ENCODE data around the gene ASB15.
"Not testable (repeated sequence)": the region's sequence is repeated elsewhere in the genome, so short reads cannot be mapped to it uniquely, and the experiment has no call there.

ASB15 gene

DNA sequence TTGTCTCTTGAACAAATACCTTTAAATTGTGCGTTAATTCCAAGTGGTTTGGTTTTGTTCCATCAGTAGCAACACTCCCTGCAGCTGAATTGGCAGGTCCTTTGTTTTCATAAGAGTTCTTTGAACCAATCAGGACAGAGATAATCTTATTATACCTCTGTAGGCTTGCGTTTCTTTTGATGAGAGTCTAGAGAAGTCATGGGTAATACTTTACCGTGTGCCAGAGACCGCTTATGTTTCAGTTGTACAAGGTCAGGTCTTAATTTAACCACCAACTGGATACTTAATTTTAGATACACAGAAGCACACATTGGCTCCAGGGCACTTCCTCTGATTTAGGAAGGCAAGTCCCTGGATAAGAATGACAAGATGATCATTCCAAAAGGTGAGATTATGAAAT is at the start of gene ASB15:
ASB15 (plus strand) TSS at position 292 of the 400 bp plus-strand sequence. CDS start 12,682 bp downstream, outside the sequence.
- Histone ChIP-seq H3K4me3 (ENCODE audit: low read length) (no peak within 1 kb of the TSS), H3K9ac (ENCODE audit: low read depth, low read length) (no peak within 1 kb of the TSS), H3K27me3 (ENCODE audit: insufficient read depth, low read length) (no peaks in the 10 kb centered on the region), H3K27ac (ENCODE audit: low read length) (no peak within 1 kb of the TSS), H3K4me1 (ENCODE audit: insufficient read depth, low read length) (no peaks in the 10 kb centered on the region), H3K36me3 (ENCODE audit: insufficient read depth, low read depth, low read length) (no peaks in the 10 kb centered on the region), H3K9me3 (ENCODE audit: insufficient read depth, low read depth, low read length) (no peaks in the 10 kb centered on the region)

- not testable (repeated sequence) for H3K9ac ChIP-seq (ENCODE audit: low read depth, low read length); H3K9me3 ChIP-seq (ENCODE audit: insufficient read depth, low read depth, low read length); H3K4me3 ChIP-seq (ENCODE audit: low read length); H3K27me3 ChIP-seq (ENCODE audit: insufficient read depth, low read length); H3K27ac ChIP-seq (ENCODE audit: low read length); H3K4me1 ChIP-seq (ENCODE audit: insufficient read depth, low read length)
- peaks cover 56% of the 10 kb centered on the region for H3K36me3 ChIP-seq (ENCODE audit: insufficient read depth, low read depth, low read length)
Observed at GRCh38 chr7:123552134-123552533, 49.5 kb upstream of the ASB15 start.

DNA sequence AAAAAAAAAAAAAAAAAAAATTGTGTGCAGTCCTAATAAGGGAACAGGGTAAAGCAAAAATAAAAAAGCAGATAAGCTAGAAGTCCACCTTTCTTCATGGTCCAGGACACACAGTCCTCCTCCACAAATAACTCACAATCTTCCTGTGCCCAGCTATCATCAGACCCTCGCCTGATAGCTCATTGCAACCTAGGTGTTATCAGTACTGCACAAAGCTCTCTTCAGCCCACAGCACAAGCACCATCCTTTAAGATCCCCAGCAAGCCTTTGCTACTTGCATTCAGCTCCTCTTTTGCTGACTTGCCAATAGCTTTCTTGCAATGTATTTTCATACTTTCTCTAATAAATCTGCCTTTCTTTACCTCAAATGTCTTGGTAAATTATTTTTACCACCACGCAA is 49.0 kb upstream of the ASB15 start:
- no peak overlapping the region for H3K9ac ChIP-seq (ENCODE audit: low read depth, low read length)
- peaks cover 2% of the 10 kb centered on the region; the same call in 1 of the 2 replicates for H3K4me1 ChIP-seq (ENCODE audit: insufficient read depth, low read length)
- peaks cover 51% of the 10 kb centered on the region for H3K36me3 ChIP-seq (ENCODE audit: insufficient read depth, low read depth, low read length)
- H3K4me3 ChIP-seq (ENCODE audit: low read length), result no peak overlapping the region
- H3K27ac ChIP-seq (ENCODE audit: low read length), result no peak overlapping the region
- no peaks in the 10 kb centered on the region for H3K9me3 ChIP-seq (ENCODE audit: insufficient read depth, low read depth, low read length)
- no peaks in the 10 kb centered on the region for H3K27me3 ChIP-seq (ENCODE audit: insufficient read depth, low read length)

GRCh38 chr7:123553159-123553558 is 48.5 kb upstream of the ASB15 start:
- Histone ChIP-seq H3K36me3 (ENCODE audit: insufficient read depth, low read depth, low read length) (peaks cover 46% of the 10 kb centered on the region), H3K4me1 (ENCODE audit: insufficient read depth, low read length) (peaks cover 3% of the 10 kb centered on the region; the same call in 1 of the 2 replicates), H3K27ac (ENCODE audit: low read length) (no peak overlapping the region), H3K27me3 (ENCODE audit: insufficient read depth, low read length) (no peaks in the 10 kb centered on the region), H3K4me3 (ENCODE audit: low read length) (no peak overlapping the region), H3K9ac (ENCODE audit: low read depth, low read length) (no peak overlapping the region), H3K9me3 (ENCODE audit: insufficient read depth, low read depth, low read length) (no peaks in the 10 kb centered on the region)

DNA sequence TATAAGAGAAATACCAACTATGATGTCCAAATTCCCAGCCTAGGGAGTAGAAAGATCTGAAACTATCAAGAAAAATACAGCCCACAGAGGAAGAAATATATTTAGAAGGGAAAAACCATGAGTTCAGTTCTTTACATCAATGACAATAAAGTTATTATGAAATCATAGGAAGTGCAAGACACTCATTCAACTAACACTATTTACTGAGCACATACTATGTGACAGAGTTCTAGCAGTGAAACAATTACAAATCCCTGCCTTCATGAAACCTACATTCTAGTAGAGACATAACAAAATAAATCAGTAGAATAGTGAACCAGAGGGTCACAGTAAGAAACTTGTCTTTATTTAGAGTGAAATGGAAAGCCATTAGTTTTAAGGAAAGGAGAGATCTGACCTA is 46.1 kb upstream of the ASB15 start:
- Histone ChIP-seq H3K36me3 (ENCODE audit: insufficient read depth, low read depth, low read length) (peaks cover 24% of the 10 kb centered on the region), H3K27me3 (ENCODE audit: insufficient read depth, low read length) (no peaks in the 10 kb centered on the region), H3K4me3 (ENCODE audit: low read length) (no peak overlapping the region)

DNA sequence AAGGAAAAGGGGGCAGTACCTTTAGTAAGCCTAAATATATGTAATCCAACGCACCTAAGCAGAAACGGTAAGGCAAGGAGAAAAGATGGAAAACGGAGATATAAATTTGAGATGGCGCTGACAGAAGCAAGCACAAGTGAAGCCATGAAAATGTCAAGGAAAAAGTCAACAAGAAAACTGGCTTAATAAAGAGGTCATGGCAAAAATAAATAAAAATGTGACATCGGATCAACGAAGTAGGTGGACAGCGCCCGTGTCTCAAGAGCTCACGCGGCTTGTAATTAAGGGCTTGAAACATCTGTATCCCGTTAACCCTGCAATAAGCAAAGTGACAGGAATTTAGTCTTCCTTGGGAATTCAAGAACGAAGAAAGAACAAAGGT is 44.6 kb upstream of the ASB15 start:
- Histone ChIP-seq H3K36me3 (ENCODE audit: insufficient read depth, low read depth, low read length) (peaks cover 24% of the 10 kb centered on the region), H3K9me3 (ENCODE audit: insufficient read depth, low read depth, low read length) (no peaks in the 10 kb centered on the region), H3K4me3 (ENCODE audit: low read length) (peak overlapping the region; percentile 94), H3K27ac (ENCODE audit: low read length) (peak overlapping the region; percentile 50), H3K27me3 (ENCODE audit: insufficient read depth, low read length) (no peaks in the 10 kb centered on the region), H3K9ac (ENCODE audit: low read depth, low read length) (peak overlapping the region; percentile 93; the same call in 1 of the 2 replicates), H3K4me1 (ENCODE audit: insufficient read depth, low read length) (peaks cover 6% of the 10 kb centered on the region; the same call in 1 of the 2 replicates)

More for the DNA sequence above, 46.1 kb upstream of the ASB15 start:
- H3K9ac ChIP-seq (ENCODE audit: low read depth, low read length), result no peak overlapping the region
- no peaks in the 10 kb centered on the region for H3K9me3 ChIP-seq (ENCODE audit: insufficient read depth, low read depth, low read length)
- no peak overlapping the region for H3K27ac ChIP-seq (ENCODE audit: low read length)
- H3K4me1 ChIP-seq (ENCODE audit: insufficient read depth, low read length), result peaks cover 6% of the 10 kb centered on the region; the same call in 1 of the 2 replicates

- Histone ChIP-seq H3K27me3 (ENCODE audit: insufficient read depth, low read length) (no peaks in the 10 kb centered on the region), H3K4me1 (ENCODE audit: insufficient read depth, low read length) (peaks cover 6% of the 10 kb centered on the region; the same call in 1 of the 2 replicates), H3K4me3 (ENCODE audit: low read length) (peak within 1 kb of the TSS; percentile 94), H3K9me3 (ENCODE audit: insufficient read depth, low read depth, low read length) (no peaks in the 10 kb centered on the region), H3K9ac (ENCODE audit: low read depth, low read length) (peak within 1 kb of the TSS; percentile 93), H3K27ac (ENCODE audit: low read length) (peak within 1 kb of the TSS; percentile 50), H3K36me3 (ENCODE audit: insufficient read depth, low read depth, low read length) (peaks cover 23% of the 10 kb centered on the region)
Observed at GRCh38 chr7:123557398-123558288, 44.0 kb upstream of the ASB15 start, which contains the start of gene NDUFA5. Gene NDUFA5, minus strand, starts transcription at chr7:123557818. Its CDS starts 23 bp downstream, at chr7:123557795.

- H3K36me3 ChIP-seq (ENCODE audit: insufficient read depth, low read depth, low read length), result peaks cover 16% of the 10 kb centered on the region
- H3K4me1 ChIP-seq (ENCODE audit: insufficient read depth, low read length), result peaks cover 6% of the 10 kb centered on the region; the same call in 1 of the 2 replicates
- H3K4me3 ChIP-seq (ENCODE audit: low read length), result peak overlapping the region; percentile 94
- no peaks in the 10 kb centered on the region for H3K9me3 ChIP-seq (ENCODE audit: insufficient read depth, low read depth, low read length)
- H3K27me3 ChIP-seq (ENCODE audit: insufficient read depth, low read length), result no peaks in the 10 kb centered on the region
- H3K9ac ChIP-seq (ENCODE audit: low read depth, low read length), result peak overlapping the region; percentile 57; the same call in 1 of the 2 replicates
- no peak overlapping the region for H3K27ac ChIP-seq (ENCODE audit: low read length)
Observed at GRCh38 chr7:123558289-123558874, 43.2 kb upstream of the ASB15 start.

- Histone ChIP-seq H3K27ac (ENCODE audit: low read length) (no peak overlapping the region), H3K4me1 (ENCODE audit: insufficient read depth, low read length) (peaks cover 3% of the 10 kb centered on the region; the same call in 1 of the 2 replicates), H3K9me3 (ENCODE audit: insufficient read depth, low read depth, low read length) (no peaks in the 10 kb centered on the region), H3K9ac (ENCODE audit: low read depth, low read length) (no peak overlapping the region), H3K4me3 (ENCODE audit: low read length) (no peak overlapping the region), H3K36me3 (ENCODE audit: insufficient read depth, low read depth, low read length) (no peaks in the 10 kb centered on the region), H3K27me3 (ENCODE audit: insufficient read depth, low read length) (no peaks in the 10 kb centered on the region)
Observed at GRCh38 chr7:123562121-123562520, 39.5 kb upstream of the ASB15 start.

DNA sequence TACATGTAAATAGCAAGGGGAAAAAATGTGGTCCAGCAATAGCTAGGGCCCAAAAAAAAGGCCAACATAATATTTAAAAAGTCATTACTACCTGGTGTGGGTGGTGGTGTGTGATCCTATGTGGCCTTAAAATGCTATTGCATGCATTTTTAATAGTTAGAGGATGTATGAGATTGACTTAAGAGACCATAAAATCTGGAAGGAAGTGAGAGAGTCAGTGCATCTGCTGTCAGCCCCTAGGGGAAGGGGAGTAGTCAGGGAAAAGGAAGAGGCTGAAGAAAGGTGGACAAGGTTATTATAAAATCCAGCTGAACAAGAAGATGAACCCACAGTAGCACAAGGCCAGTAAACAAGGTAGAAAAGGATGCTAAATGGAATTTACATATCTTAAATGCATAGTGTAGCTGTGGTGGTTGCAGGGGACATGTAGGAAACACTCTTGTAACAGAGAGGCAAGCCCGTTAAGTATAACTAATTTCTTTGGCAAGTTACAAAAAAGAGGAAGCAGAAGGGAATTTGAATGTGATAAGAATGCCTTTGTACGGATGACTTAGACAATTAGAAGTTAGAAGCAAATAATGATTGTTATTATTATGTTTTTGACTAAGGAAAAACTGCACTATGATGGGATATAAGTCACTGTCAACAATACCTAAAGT is 32.1 kb upstream of the ASB15 start:
- no peaks in the 10 kb centered on the region for H3K27me3 ChIP-seq (ENCODE audit: insufficient read depth, low read length)
- H3K36me3 ChIP-seq (ENCODE audit: insufficient read depth, low read depth, low read length), result no peaks in the 10 kb centered on the region
- no peak overlapping the region for H3K27ac ChIP-seq (ENCODE audit: low read length)
- H3K9me3 ChIP-seq (ENCODE audit: insufficient read depth, low read depth, low read length), result no peaks in the 10 kb centered on the region
- H3K9ac ChIP-seq (ENCODE audit: low read depth, low read length), result no peak overlapping the region
- H3K4me3 ChIP-seq (ENCODE audit: low read length), result no peak overlapping the region
- peaks cover 8% of the 10 kb centered on the region for H3K4me1 ChIP-seq (ENCODE audit: insufficient read depth, low read length)

DNA sequence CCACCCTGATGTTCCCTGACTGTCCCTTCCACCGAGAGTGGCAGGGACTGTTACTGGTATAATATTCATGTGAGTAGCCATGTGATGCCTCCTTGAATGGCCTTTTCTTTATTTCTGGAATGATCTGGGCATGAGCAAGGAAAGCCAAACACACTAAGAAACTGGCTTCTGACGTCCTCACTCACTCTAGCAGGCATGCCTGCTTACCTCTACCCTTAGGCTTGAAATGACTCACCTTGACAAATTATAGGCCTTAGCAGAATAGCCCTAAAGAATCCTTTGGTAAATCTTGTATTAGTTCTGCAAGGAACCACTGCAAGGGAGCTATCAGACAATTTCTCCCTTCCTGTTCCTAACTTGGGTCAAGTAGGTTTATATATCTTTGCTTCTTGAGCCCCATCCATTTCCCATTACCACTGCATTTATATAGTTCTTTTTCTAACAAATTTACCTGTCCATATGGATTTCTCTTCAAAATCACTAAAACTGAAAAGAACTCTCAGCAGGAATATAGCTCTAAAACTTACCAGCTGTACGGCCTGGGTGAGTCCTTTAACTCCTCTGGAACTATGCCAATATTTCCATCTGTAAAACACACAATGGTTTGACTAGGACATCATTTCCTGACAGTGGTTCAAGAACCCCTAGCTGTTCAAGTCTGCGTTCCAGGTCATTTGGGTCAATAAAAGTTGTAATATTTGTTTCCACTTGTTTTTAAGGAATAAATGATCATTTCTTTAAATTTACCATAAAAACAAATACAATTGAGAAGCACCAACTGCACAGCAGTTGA is 31.0 kb upstream of the ASB15 start:
- no peaks in the 10 kb centered on the region for H3K27me3 ChIP-seq (ENCODE audit: insufficient read depth, low read length)
- H3K27ac ChIP-seq (ENCODE audit: low read length), result no peak overlapping the region
- H3K36me3 ChIP-seq (ENCODE audit: insufficient read depth, low read depth, low read length), result no peaks in the 10 kb centered on the region
- no peaks in the 10 kb centered on the region for H3K9me3 ChIP-seq (ENCODE audit: insufficient read depth, low read depth, low read length)
- no peak overlapping the region for H3K9ac ChIP-seq (ENCODE audit: low read depth, low read length)
- peaks cover 19% of the 10 kb centered on the region for H3K4me1 ChIP-seq (ENCODE audit: insufficient read depth, low read length)
- no peak overlapping the region for H3K4me3 ChIP-seq (ENCODE audit: low read length)
